ENCODE results near the gene TECPR2.

Gene TECPR2

GRCh38 chr14:102499401-102500157, 136.8 kb downstream of the TECPR2 start:
- TF ChIP-seq, protein P1, sequence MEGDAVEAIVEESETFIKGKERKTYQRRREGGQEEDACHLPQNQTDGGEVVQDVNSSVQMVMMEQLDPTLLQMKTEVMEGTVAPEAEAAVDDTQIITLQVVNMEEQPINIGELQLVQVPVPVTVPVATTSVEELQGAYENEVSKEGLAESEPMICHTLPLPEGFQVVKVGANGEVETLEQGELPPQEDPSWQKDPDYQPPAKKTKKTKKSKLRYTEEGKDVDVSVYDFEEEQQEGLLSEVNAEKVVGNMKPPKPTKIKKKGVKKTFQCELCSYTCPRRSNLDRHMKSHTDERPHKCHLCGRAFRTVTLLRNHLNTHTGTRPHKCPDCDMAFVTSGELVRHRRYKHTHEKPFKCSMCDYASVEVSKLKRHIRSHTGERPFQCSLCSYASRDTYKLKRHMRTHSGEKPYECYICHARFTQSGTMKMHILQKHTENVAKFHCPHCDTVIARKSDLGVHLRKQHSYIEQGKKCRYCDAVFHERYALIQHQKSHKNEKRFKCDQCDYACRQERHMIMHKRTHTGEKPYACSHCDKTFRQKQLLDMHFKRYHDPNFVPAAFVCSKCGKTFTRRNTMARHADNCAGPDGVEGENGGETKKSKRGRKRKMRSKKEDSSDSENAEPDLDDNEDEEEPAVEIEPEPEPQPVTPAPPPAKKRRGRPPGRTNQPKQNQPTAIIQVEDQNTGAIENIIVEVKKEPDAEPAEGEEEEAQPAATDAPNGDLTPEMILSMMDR (IDR thresholded peaks at IDR 0.05; ENCODE audit: borderline replicate concordance, insufficient read depth, low read depth, low read length): no peak
- no peak overlapping the region for H3K4me3 ChIP-seq (ENCODE audit: low read depth, low read length)

DNA sequence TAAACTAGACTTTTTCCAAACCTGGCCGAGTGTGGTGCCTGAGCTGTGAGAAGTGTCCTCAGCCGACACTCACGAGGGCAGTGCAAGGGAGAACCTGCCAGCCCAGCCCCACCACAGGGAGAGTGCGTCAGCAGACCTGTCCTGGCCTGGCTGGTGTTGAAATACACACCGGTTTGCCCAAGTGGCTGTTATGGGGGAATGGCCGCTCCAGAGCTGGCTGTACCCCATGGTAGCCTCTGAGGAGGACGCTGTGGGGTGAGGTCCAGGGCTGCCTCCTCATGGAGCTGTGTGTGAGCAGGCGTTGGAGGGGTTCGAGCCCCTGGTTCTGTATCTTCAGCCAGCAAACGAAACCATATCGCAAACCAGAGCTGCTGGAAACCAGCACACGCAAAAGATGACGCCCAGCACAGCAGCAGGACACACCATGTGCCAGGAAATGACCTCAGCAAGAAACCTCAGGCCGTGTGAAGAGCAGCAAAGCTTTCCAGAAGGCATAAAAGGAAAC, 137.5 kb downstream of the TECPR2 start:
- no peak overlapping the region for H3K4me3 ChIP-seq (ENCODE audit: low read depth, low read length)
- TF ChIP-seq, protein P1 (IDR thresholded peaks at IDR 0.05; ENCODE audit: borderline replicate concordance, insufficient read depth, low read depth, low read length): no peak

DNA sequence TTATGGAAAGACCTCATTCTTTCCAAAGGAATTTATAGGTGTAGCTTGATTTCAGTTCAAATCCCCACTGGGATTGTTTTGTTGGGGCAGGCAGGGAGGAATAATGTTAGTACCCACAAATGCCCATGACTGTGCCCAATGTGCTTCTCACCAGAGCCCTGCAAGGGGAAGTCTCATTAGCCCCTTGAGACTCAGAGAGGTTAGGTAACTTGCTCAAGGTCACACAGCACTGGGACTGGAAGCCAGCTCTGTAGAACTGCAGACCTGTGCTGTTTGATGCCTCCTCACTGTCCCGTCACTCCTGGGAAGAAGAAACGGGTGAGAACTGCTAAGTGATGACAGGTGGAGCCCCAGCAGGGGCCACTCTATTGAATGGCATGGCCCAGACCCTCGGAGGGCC, 138.0 kb downstream of the TECPR2 start:
- TF ChIP-seq, protein P1 (IDR thresholded peaks at IDR 0.05; ENCODE audit: borderline replicate concordance, insufficient read depth, low read depth, low read length): no peak

DNA sequence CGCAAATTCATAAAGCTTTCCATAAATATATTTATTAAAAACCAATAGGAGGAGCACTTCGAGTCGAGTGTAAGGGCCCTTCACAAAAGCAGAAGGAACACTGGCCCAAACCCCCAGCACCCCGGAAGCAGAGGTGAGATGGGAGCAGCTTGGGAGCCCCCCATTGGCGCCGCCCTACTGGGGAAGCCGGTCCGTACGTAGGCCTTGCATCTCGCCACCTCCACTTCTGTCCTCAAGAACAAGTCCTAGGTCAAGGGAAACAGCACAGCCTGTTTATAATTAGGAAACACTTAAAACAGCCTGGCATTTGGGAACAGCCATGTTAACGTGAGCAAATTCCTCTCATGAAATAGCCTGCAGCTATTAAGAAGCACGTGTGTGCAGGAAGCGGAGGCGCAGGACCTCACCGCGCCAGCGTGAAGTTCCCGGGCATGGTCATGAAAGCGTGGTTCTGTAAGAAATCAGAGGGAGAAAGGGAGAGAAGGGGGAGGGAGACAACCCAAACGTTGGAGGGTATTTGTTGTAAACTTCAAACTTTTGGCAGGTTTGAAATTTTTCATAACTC, 139.1 kb downstream of the TECPR2 start:
- no peak overlapping the region for H3K4me3 ChIP-seq (ENCODE audit: low read depth, low read length)
- TF ChIP-seq, protein P1 (IDR thresholded peaks at IDR 0.05; ENCODE audit: borderline replicate concordance, insufficient read depth, low read depth, low read length): 0 out of 2 replicates have a peak, but pooled peaks have one; percentile 4

More for the DNA sequence above, 138.0 kb downstream of the TECPR2 start:
- H3K4me3 ChIP-seq (ENCODE audit: low read depth, low read length): no peak overlapping the region

DNA sequence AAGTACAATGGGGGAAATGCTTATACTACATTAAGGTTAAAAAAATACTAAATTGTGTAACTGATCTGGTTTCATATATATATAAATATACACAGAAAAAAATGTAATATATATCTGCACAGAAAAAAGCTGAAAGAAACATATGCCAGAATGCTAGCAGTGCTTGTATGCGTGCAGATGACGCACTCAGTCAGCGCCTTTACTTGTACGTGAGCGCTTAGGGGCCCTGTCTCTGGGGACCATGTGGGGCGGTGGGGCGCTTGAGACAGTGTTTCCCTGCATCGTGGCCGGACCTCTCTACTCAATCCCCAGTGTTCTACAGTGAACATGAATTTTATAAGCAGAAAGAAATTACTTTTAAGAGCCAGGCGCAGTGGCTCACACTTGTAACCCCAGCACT, 139.8 kb downstream of the TECPR2 start:
- TF ChIP-seq, protein P1 (IDR thresholded peaks at IDR 0.05; ENCODE audit: borderline replicate concordance, insufficient read depth, low read depth, low read length): no peak
- no peak overlapping the region for H3K4me3 ChIP-seq (ENCODE audit: low read depth, low read length)

DNA sequence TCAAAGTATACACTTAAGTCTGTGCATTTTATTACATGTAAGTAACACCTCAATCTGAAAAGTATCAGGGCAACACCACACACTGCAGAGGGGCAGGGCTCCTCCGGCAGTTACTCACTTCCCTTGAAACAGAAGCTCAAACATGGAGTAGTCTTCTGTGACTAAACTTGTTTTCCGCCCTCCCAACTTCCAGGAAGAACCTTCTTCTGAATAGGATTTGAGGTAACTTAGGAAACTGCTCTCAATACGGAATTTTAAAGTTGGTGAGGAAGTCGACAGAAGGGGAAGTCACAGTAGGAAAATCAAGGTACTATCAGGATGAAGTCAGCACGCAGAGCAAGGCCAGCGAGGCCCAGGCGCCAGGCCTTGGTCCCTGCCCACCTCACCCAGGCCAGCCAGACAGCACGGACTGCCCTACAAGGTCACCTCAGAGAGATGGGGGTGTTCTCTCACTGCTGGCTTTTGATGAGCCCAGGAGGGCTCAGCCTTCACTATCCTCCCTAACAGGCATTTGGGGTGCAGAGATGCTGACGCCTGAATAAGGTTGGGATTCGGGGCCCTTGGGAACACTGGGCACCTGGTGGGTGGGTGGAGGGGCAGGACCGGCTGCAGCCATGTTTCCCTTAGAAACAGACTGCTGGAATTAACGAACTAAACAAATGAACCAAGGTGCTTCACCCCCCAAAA, 141.0 kb downstream of the TECPR2 start:
- H3K4me3 ChIP-seq (ENCODE audit: low read depth, low read length): no peak overlapping the region
- TF ChIP-seq, protein P1 (IDR thresholded peaks at IDR 0.05; ENCODE audit: borderline replicate concordance, insufficient read depth, low read depth, low read length): no peak

Data from GM12875 (cell line).